HepG2 (cell line): Measurements from ENCODE around the gene PDZD7. TPM values are rescaled to one million over a fixed set of nuclear protein-coding genes. Genes with fewer than 3 reads are reported as not detected.
A peak's percentile ranks its signal among the peaks of the same experiment; 100 is the strongest.

Source experiments
- ATF7-NPFF ChIP-seq: sonication (generic); formaldehyde crosslinking; IDR thresholded peaks from 2 replicates; pipeline ENCODE4 v1.8.1; 2023; ENCODE audit warnings: mild to moderate bottlenecking, low read depth, missing genetic modification reagents, moderate library complexity
- BRD4 ChIP-seq: sonication (generic); formaldehyde crosslinking; IDR thresholded peaks from 2 replicates; pipeline ENCODE4 v1.4.0; 2020; ENCODE audit warnings: missing genetic modification reagents
- CEBPG ChIP-seq: IDR thresholded peaks from 2 replicates; pipeline ENCODE4 v1.6.1; 2016
- ETV5 ChIP-seq: IDR thresholded peaks from 2 replicates; pipeline ENCODE4 v1.6.1; 2018; ENCODE audit warnings: missing biosample characterization, missing genetic modification reagents, inconsistent platforms, borderline replicate concordance
- HES4 ChIP-seq: sonication (generic); formaldehyde crosslinking; IDR thresholded peaks from 2 replicates; pipeline ENCODE4 v1.9.0; 2021; ENCODE audit warnings: mild to moderate bottlenecking, missing genetic modification reagents, borderline replicate concordance
- HNRNPH1 ChIP-seq: fragments of 200-400 bp; formaldehyde crosslinking; optimal IDR thresholded peaks from 2 replicates; pipeline ENCODE3; 2017; ENCODE audit warnings: mild to moderate bottlenecking, low read depth, low read length
- KAT7 ChIP-seq: IDR thresholded peaks from 2 replicates; pipeline ENCODE4 v1.6.1; 2018; ENCODE audit warnings: borderline replicate concordance, missing compliant biosample characterization
- PAF1 ChIP-seq: IDR thresholded peaks from 2 replicates; pipeline ENCODE4 v1.6.1; 2016; ENCODE audit warnings: missing genetic modification reagents, missing compliant biosample characterization
- SATB2 ChIP-seq: sonication (generic); formaldehyde crosslinking; IDR thresholded peaks from 2 replicates; pipeline ENCODE4 v1.5.0; 2020; ENCODE audit warnings: missing genetic modification reagents
- SETDB1 ChIP-seq: sonication (generic); formaldehyde crosslinking; IDR thresholded peaks from 2 replicates; pipeline ENCODE4 v1.5.1; 2020; ENCODE audit warnings: missing genetic modification reagents, mild to moderate bottlenecking, borderline replicate concordance
- SIX1 ChIP-seq: sonication (generic); formaldehyde crosslinking; IDR thresholded peaks from 2 replicates; pipeline ENCODE4 v1.4.0; 2020; ENCODE audit warnings: missing genetic modification reagents, borderline replicate concordance
- SP4 ChIP-seq: sonication (generic); formaldehyde crosslinking; IDR thresholded peaks from 2 replicates; pipeline ENCODE4 v1.8.1; 2023; ENCODE audit warnings: mild to moderate bottlenecking, missing genetic modification reagents
- ZFP36L1 ChIP-seq: sonication (generic); formaldehyde crosslinking; IDR thresholded peaks from 2 replicates; pipeline ENCODE4 v1.8.0; 2022; ENCODE audit warnings: mild to moderate bottlenecking, missing genetic modification reagents, moderate library complexity
- ZMYM3 ChIP-seq: sonication (generic); formaldehyde crosslinking; IDR thresholded peaks from 2 replicates; pipeline ENCODE4 v1.5.1; 2020; ENCODE audit warnings: mild to moderate bottlenecking, missing genetic modification reagents
- ZNF12 ChIP-seq: sonication (generic); formaldehyde crosslinking; IDR thresholded peaks from 2 replicates; pipeline ENCODE4 v1.5.0; 2020; ENCODE audit warnings: missing genetic modification reagents
- ZNF33A ChIP-seq: sonication (generic); formaldehyde crosslinking; IDR thresholded peaks from 2 replicates; pipeline ENCODE4 v1.5.1; 2020; ENCODE audit warnings: missing genetic modification reagents, mild to moderate bottlenecking, moderate library complexity, borderline replicate concordance
- ZNF558 ChIP-seq: sonication (generic); formaldehyde crosslinking; IDR thresholded peaks from 2 replicates; pipeline ENCODE4 v1.9.0; 2022; ENCODE audit warnings: mild to moderate bottlenecking, missing genetic modification reagents, borderline replicate concordance
- ZNF891 ChIP-seq: sonication (generic); formaldehyde crosslinking; IDR thresholded peaks from 2 replicates; pipeline ENCODE4 v1.5.0; 2020; ENCODE audit warnings: mild to moderate bottlenecking, missing genetic modification reagents
- ZSCAN31 ChIP-seq: sonication (generic); formaldehyde crosslinking; IDR thresholded peaks from 2 replicates; pipeline ENCODE4 v1.5.0; 2020; ENCODE audit warnings: low read depth, mild to moderate bottlenecking, missing genetic modification reagents
- polyA plus RNA-seq, 8 experiments: library from polyadenylated mRNA; depleted of rRNA in 3 of 8; stranded (reverse) in 7 of 8; unstranded in 1 of 8; fragments of >200 nt; fragmentation: Illumina TruSeq in 4 of 8; extraction: Trizol in 4 of 8; gene quantifications; 2 replicates each; pipeline versions ENCODE4 v1.2.1 to v1.2.3, GENCODE V29; 2011 to 2016; ENCODE audit warnings: low read depth in 4 of 8, missing spikeins in 1 of 8, mixed read lengths in 1 of 8; ENCODE audit not compliant: insufficient read depth in 1 of 8
- total RNA-seq, 5 experiments: library from RNA; depleted of rRNA; stranded (reverse); fragments of >200 nt; fragmentation: Illumina TruSeq; extraction: Trizol; gene quantifications; 2 replicates each; pipeline ENCODE4 v1.2.3, GENCODE V29; 2016; ENCODE audit warnings: low read depth in 1 of 5
- TF ChIP-seq, protein P1 (sequence below): sonication (generic); formaldehyde crosslinking; IDR thresholded peaks from 2 replicates; pipeline ENCODE4 v1.5.0; 2020; ENCODE audit warnings: mild to moderate bottlenecking, missing genetic modification reagents
- TF ChIP-seq, protein P2 (sequence below): sonication (generic); formaldehyde crosslinking; IDR thresholded peaks from 2 replicates; pipeline ENCODE4 v1.4.0; 2020; ENCODE audit warnings: mild to moderate bottlenecking, missing genetic modification reagents
- TF ChIP-seq, protein P3 (sequence below): sonication (generic); formaldehyde crosslinking; IDR thresholded peaks from 2 replicates; pipeline ENCODE4 v1.8.1; 2022; ENCODE audit warnings: low read depth, mild to moderate bottlenecking, missing genetic modification reagents

The PDZD7 gene
- total and polyA plus RNA-seq, 2 of the 13 experiments (the other 11 are each of a cell fraction or from before 2014, with no cell fraction given) = 0.58 to 0.73 TPM

DNA sequence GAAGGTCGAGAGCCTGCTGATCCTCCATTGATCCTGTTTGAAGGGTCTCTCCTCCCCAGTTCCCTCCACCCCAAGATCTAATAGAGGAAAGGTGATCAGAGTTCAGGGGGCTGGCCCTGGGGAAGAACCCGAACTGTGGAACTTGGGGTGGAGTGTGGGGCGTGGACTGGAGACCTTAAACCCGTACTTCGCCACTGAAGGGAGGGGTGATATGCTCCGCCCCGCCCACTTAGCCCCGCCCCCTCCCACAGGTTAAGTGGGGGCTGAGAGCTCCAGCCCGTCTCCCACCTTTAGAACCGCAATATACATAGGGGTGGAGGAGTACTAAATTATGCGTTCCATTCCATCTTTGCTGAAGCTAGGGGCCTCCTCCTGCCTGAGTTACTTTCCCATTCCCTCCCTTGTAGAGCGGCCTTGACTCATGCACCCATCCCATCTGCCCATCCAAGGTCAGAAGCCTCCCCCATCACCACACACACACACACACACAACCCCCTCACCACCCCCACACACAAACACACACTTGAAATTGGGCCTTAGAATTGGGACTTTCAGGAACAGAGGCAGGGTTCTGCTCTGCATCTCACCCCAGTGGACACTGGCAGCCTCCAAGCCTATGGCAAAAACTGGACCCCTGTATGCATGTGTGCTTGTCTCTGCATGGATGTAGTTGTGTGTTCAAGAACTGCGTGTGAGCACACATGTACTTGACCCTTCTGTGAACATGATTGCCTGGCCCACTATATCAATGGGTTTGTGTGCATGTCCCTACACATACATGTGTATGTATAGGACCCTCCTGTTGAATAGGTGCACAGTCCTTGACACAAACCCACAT is 60.6 kb downstream of the PDZD7 start (continued):
- TF ChIP-seq, protein P1, sequence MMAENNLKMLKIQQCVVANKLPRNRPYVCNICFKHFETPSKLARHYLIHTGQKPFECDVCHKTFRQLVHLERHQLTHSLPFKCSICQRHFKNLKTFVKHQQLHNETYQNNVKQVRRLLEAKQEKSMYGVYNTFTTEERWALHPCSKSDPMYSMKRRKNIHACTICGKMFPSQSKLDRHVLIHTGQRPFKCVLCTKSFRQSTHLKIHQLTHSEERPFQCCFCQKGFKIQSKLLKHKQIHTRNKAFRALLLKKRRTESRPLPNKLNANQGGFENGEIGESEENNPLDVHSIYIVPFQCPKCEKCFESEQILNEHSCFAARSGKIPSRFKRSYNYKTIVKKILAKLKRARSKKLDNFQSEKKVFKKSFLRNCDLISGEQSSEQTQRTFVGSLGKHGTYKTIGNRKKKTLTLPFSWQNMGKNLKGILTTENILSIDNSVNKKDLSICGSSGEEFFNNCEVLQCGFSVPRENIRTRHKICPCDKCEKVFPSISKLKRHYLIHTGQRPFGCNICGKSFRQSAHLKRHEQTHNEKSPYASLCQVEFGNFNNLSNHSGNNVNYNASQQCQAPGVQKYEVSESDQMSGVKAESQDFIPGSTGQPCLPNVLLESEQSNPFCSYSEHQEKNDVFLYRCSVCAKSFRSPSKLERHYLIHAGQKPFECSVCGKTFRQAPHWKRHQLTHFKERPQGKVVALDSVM = no peak
- TF ChIP-seq ZNF33A (CRISPR knock-in tag) = no peak
- TF ChIP-seq SP4 (CRISPR knock-in tag) = peak; percentile 19
- TF ChIP-seq, protein P2, sequence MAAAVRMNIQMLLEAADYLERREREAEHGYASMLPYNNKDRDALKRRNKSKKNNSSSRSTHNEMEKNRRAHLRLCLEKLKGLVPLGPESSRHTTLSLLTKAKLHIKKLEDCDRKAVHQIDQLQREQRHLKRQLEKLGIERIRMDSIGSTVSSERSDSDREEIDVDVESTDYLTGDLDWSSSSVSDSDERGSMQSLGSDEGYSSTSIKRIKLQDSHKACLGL = no peak
- TF ChIP-seq ZMYM3 = 0 out of 2 replicates have a peak, but pooled peaks have one; percentile 4
- TF ChIP-seq SETDB1 (CRISPR knock-in tag) = no peak
- 0 out of 2 replicates have a peak, but pooled peaks have one; percentile 7 for TF ChIP-seq ZFP36L1 (CRISPR knock-in tag)
- TF ChIP-seq ZNF891 (CRISPR knock-in tag) = no peak
- TF ChIP-seq, protein P3, sequence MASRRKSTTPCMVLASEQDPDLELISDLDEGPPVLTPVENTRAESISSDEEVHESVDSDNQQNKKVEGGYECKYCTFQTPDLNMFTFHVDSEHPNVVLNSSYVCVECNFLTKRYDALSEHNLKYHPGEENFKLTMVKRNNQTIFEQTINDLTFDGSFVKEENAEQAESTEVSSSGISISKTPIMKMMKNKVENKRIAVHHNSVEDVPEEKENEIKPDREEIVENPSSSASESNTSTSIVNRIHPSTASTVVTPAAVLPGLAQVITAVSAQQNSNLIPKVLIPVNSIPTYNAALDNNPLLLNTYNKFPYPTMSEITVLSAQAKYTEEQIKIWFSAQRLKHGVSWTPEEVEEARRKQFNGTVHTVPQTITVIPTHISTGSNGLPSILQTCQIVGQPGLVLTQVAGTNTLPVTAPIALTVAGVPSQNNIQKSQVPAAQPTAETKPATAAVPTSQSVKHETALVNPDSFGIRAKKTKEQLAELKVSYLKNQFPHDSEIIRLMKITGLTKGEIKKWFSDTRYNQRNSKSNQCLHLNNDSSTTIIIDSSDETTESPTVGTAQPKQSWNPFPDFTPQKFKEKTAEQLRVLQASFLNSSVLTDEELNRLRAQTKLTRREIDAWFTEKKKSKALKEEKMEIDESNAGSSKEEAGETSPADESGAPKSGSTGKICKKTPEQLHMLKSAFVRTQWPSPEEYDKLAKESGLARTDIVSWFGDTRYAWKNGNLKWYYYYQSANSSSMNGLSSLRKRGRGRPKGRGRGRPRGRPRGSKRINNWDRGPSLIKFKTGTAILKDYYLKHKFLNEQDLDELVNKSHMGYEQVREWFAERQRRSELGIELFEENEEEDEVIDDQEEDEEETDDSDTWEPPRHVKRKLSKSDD = no peak; the same call in 1 of the 2 replicates
- TF ChIP-seq CEBPG = no peak
- no peak for TF ChIP-seq HES4 (CRISPR knock-in tag)
- TF ChIP-seq ZSCAN31 (CRISPR knock-in tag) = 0 out of 2 replicates have a peak, but pooled peaks have one; percentile 9
- TF ChIP-seq SATB2 (CRISPR knock-in tag) = no peak
- no peak for TF ChIP-seq ZNF12 (CRISPR knock-in tag)
- TF ChIP-seq HNRNPH1 = no peak
- no peak for TF ChIP-seq SIX1 (CRISPR knock-in tag)
- TF ChIP-seq ATF7-NPFF = peak; percentile 76
- no peak; the same call in 1 of the 2 replicates for TF ChIP-seq BRD4 (CRISPR knock-in tag)
- TF ChIP-seq ZNF558 (CRISPR knock-in tag) = no peak; the same call in 1 of the 2 replicates
- TF ChIP-seq ETV5 (CRISPR knock-in tag) = no peak
- no peak for TF ChIP-seq PAF1 (CRISPR knock-in tag)
- no peak for TF ChIP-seq KAT7
